ENCODE results near the gene PDPR.
"Not testable (repeated sequence)": the region's sequence is repeated elsewhere in the genome, so short reads cannot be mapped to it uniquely, and the experiment has no call there.

PDPR gene

GRCh38 chr16:70120398-70120797, 6.3 kb downstream of the PDPR start:
- POLR2A ChIA-PET; CTCF ChIA-PET; DNase-seq (ENCODE audit: extremely low spot score): not testable (repeated sequence)

GRCh38 chr16:70123822-70124221, 9.7 kb downstream of the PDPR start:
- DNase-seq (ENCODE audit: extremely low spot score); POLR2A ChIA-PET; CTCF ChIA-PET: not testable (repeated sequence)

- CTCF ChIA-PET; POLR2A ChIA-PET; DNase-seq (ENCODE audit: extremely low spot score): not testable (repeated sequence)
Measured at GRCh38 chr16:70126226-70126625, 12.1 kb downstream of the PDPR start.

GRCh38 chr16:70127706-70128105, 13.6 kb downstream of the PDPR start:
- CTCF ChIA-PET; POLR2A ChIA-PET; DNase-seq (ENCODE audit: extremely low spot score): not testable (repeated sequence)

- DNase-seq (ENCODE audit: extremely low spot score); POLR2A ChIA-PET; CTCF ChIA-PET: not testable (repeated sequence)
Measured at GRCh38 chr16:70128844-70129243, 14.7 kb downstream of the PDPR start.

GRCh38 chr16:70135796-70136195, 21.7 kb downstream of the PDPR start:
- CTCF ChIA-PET, POLR2A ChIA-PET: not testable (repeated sequence)

GRCh38 chr16:70136595-70136994, 22.5 kb downstream of the PDPR start:
- POLR2A ChIA-PET; CTCF ChIA-PET; DNase-seq (ENCODE audit: extremely low spot score): not testable (repeated sequence)

More at GRCh38 chr16:70135796-70136195, 21.7 kb downstream of the PDPR start:
- DNase-seq (ENCODE audit: extremely low spot score): not testable (repeated sequence)

GRCh38 chr16:70142739-70143138, 28.6 kb downstream of the PDPR start:
- CTCF ChIA-PET; DNase-seq (ENCODE audit: extremely low spot score); POLR2A ChIA-PET: not testable (repeated sequence)

- CTCF ChIA-PET; POLR2A ChIA-PET; DNase-seq (ENCODE audit: extremely low spot score): not testable (repeated sequence)
Measured at GRCh38 chr16:70143231-70143895, 29.2 kb downstream of the PDPR start.

GRCh38 chr16:70147853-70148252, 33.7 kb downstream of the PDPR start:
- DNase-seq (ENCODE audit: extremely low spot score); CTCF ChIA-PET; POLR2A ChIA-PET: not testable (repeated sequence)

- POLR2A ChIA-PET; DNase-seq (ENCODE audit: extremely low spot score): not testable (repeated sequence)
- CTCF ChIA-PET: interaction anchor here (1.2 kb wide), 1 partner anchor 12 kb away, joined by 4 read pairs; no protein-coding TSS in a partner anchor
Measured at GRCh38 chr16:70148453-70148852, 34.3 kb downstream of the PDPR start.

GRCh38 chr16:70149296-70149695, 35.2 kb downstream of the PDPR start:
- CTCF ChIA-PET: interaction anchor here (1.0 to 1.2 kb wide), 2 partner anchors 10 to 11 kb away, joined by 4 to 5 read pairs; no protein-coding TSS in a partner anchor
- POLR2A ChIA-PET; DNase-seq (ENCODE audit: extremely low spot score): not testable (repeated sequence)

- peak; percentile 24 for DNase-seq (ENCODE audit: extremely low spot score)
- POLR2A ChIA-PET: no interaction called here
- CTCF ChIA-PET: interaction anchor here (1.0 to 2.7 kb wide), 6 partner anchors 11 to 501 kb away, joined by 3 to 13 read pairs (median 5); partner anchors contain the start of gene EXOSC6
- no peak for TF ChIP-seq CTCF (IDR thresholded peaks at IDR 0.05; ENCODE audit: control extremely low read depth, extremely low read depth, low read depth, missing control alignments)
Measured at GRCh38 chr16:70151391-70151790, 37.3 kb downstream of the PDPR start.

Measured in GM10248 (cell line).